Measurements from ENCODE around the gene RERE. TPM values are rescaled to one million over a fixed set of nuclear protein-coding genes. Genes with fewer than 3 reads are reported as not detected.

RERE gene
- total RNA-seq, 2 experiments from 2014 or later: 45.8 to 57.1 TPM

GRCh38 chr1:8481650-8482380 lies 335.6 kb downstream of the RERE start:
- ChIA-PET CTCF (interaction anchor here (0.6 to 1.3 kb wide), 4 partner anchors 72 to 506 kb away, joined by 3 read pairs; no protein-coding TSS in a partner anchor), POLR2A (interaction anchor here (0.6 to 1.6 kb wide), 2 partner anchors 51 to 751 kb away, joined by 3 to 4 read pairs; no protein-coding TSS in a partner anchor)
- intact Hi-C loops (cut with micrococcal nuclease): no loop called here
- ATAC-seq: no peak
- Mint-ChIP-seq H3K36me3 (ENCODE audit: low read depth) (peaks cover 3% of the 10 kb centered on the region), H3K4me1 (ENCODE audit: low read depth) (peaks cover 21% of the 10 kb centered on the region), H3K27me3 (no peaks in the 10 kb centered on the region), H3K4me3 (no peak overlapping the region), H3K27ac (no peak overlapping the region), H3K9me3 (no peaks in the 10 kb centered on the region)
- DNase-seq: no peak
- TF ChIP-seq CTCF (IDR thresholded peaks at IDR 0.05): no peak

- CTCF ChIA-PET: interaction anchor here (1.0 to 1.1 kb wide), 2 partner anchors 54 to 249 kb away, joined by 3 read pairs; no protein-coding TSS in a partner anchor
Observed at GRCh38 chr1:8478566-8478965, 338.9 kb downstream of the RERE start.

GRCh38 chr1:8477983-8478362 lies 339.5 kb downstream of the RERE start:
- H3K4me3 Mint-ChIP-seq: no peak overlapping the region
- H3K9me3 Mint-ChIP-seq: no peaks in the 10 kb centered on the region
- no peak for DNase-seq
- peaks cover 2% of the 10 kb centered on the region for H3K36me3 Mint-ChIP-seq (ENCODE audit: low read depth)
- CTCF ChIA-PET: interaction anchor here (0.8 to 1.1 kb wide), 2 partner anchors 53 to 76 kb away, joined by 3 read pairs; no protein-coding TSS in a partner anchor
- ATAC-seq: no peak
- no peaks in the 10 kb centered on the region for H3K27me3 Mint-ChIP-seq
- intact Hi-C loops (cut with micrococcal nuclease): loop anchor here (10.0 kb wide), 1 partner anchor 53 kb away; no protein-coding TSS in a partner anchor
- POLR2A ChIA-PET: interaction anchor here (1.6 kb wide), 1 partner anchor 48 kb away, joined by 5 read pairs; no protein-coding TSS in a partner anchor
- H3K4me1 Mint-ChIP-seq (ENCODE audit: low read depth): peaks cover 44% of the 10 kb centered on the region
- H3K27ac Mint-ChIP-seq: peak overlapping the region; percentile 80
- no peak for TF ChIP-seq CTCF (IDR thresholded peaks at IDR 0.05)

More at GRCh38 chr1:8478566-8478965, 338.9 kb downstream of the RERE start:
- no peak overlapping the region for H3K4me3 Mint-ChIP-seq
- DNase-seq: no peak
- intact Hi-C loops (cut with micrococcal nuclease): loop anchor here (10.0 kb wide), 1 partner anchor 54 kb away; no protein-coding TSS in a partner anchor
- POLR2A ChIA-PET: interaction anchor here (1.1 to 1.6 kb wide), 2 partner anchors 47 to 51 kb away, joined by 3 to 5 read pairs; no protein-coding TSS in a partner anchor
- H3K36me3 Mint-ChIP-seq (ENCODE audit: low read depth): peaks cover 2% of the 10 kb centered on the region
- no peak overlapping the region for H3K27ac Mint-ChIP-seq
- H3K4me1 Mint-ChIP-seq (ENCODE audit: low read depth): peaks cover 38% of the 10 kb centered on the region
- no peaks in the 10 kb centered on the region for H3K9me3 Mint-ChIP-seq
- no peaks in the 10 kb centered on the region for H3K27me3 Mint-ChIP-seq
- ATAC-seq: no peak
- no peak for TF ChIP-seq CTCF (IDR thresholded peaks at IDR 0.05)

- Mint-ChIP-seq H3K4me3 (no peak overlapping the region), H3K27ac (peak overlapping the region; percentile 80), H3K4me1 (ENCODE audit: low read depth) (peaks cover 50% of the 10 kb centered on the region), H3K27me3 (no peaks in the 10 kb centered on the region), H3K9me3 (no peaks in the 10 kb centered on the region), H3K36me3 (ENCODE audit: low read depth) (peaks cover 2% of the 10 kb centered on the region)
- ATAC-seq (peak; percentile 82), DNase-seq (peak; percentile 65)
- CTCF ChIA-PET: interaction anchor here (0.8 to 1.1 kb wide), 2 partner anchors 53 to 75 kb away, joined by 3 read pairs; no protein-coding TSS in a partner anchor
- TF ChIP-seq CTCF (IDR thresholded peaks at IDR 0.05): no peak
- POLR2A ChIA-PET: interaction anchor here (1.0 to 1.6 kb wide), 3 partner anchors 10 to 62 kb away, joined by 3 to 5 read pairs (median 5); no protein-coding TSS in a partner anchor
- intact Hi-C loops (cut with micrococcal nuclease): loop anchor here (10.0 kb wide), 1 partner anchor 53 kb away; no protein-coding TSS in a partner anchor
Observed at GRCh38 chr1:8477166-8477982, 340.1 kb downstream of the RERE start.
